B cell (primary cell): ENCODE results near the gene ATP6V0A1. TPM values are rescaled to one million over a fixed set of nuclear protein-coding genes. Genes with fewer than 3 reads are reported as not detected.

Experiments used
- ATAC-seq: fragments of 200-7000 bp; cut with Tn5 transposase; one replicate; pipeline ENCODE4 v1.10.0; 2021; ENCODE audit warnings: low read depth, mild to moderate bottlenecking, moderate number of reproducible peaks, moderate library complexity
- CTCF ChIA-PET: fragments of 350-600 bp; sonication (Branson Sonifier 250); formaldehyde crosslinking; loops from one replicate; lab custom pipeline; 2021; ENCODE audit warnings: antibody characterized with exemption, inconsistent platforms; lab: Charles Lee
- POLR2A ChIA-PET: fragments of 350-600 bp; sonication (Branson Sonifier 250); formaldehyde crosslinking; loops from one replicate; lab custom pipeline; 2021; ENCODE audit warnings: antibody characterized with exemption; lab: Charles Lee
- DNase-seq: peaks from one replicate; pipeline ENCODE4 v3.0.0; 2013
- H2AFZ ChIP-seq: 2 replicates; pipeline ENCODE4 v1.6.1; 2012; ENCODE audit warnings: mild to moderate bottlenecking, low read depth, low read length; ENCODE audit not compliant: insufficient read depth, poor library complexity, severe bottlenecking
- H3K27ac ChIP-seq, 2 donors: 1 replicate in 1 of 2; 2 replicates in 1 of 2; pipeline ENCODE4 v1.5.1; 2012 to 2013; ENCODE audit warnings: low read length in 2 of 2, mild to moderate bottlenecking in 2 of 2, moderate library complexity in 1 of 2
- H3K27me3 ChIP-seq, 4 experiments: fragments of 200-600 bp in 1 of 4; sonication (generic) in 1 of 4; replicated peaks in 1 of 4; 1 replicate in 2 of 4; 2 replicates in 2 of 4; pipeline versions ENCODE4 v1.6.1 to v1.7.0; 2013 to 2016; ENCODE audit warnings: low read length in 3 of 4, mild to moderate bottlenecking in 2 of 4, mixed read lengths in 1 of 4, moderate library complexity in 1 of 4; ENCODE audit not compliant: insufficient read depth in 4 of 4, control insufficient read depth in 3 of 4; ENCODE audit errors: control extremely low read depth in 1 of 4
- H3K36me3 ChIP-seq, 2 experiments: replicated peaks in 1 of 2; 1 replicate in 1 of 2; 2 replicates in 1 of 2; pipeline versions ENCODE4 v1.6.1 to v1.7.1; 2013; ENCODE audit warnings: low read length in 1 of 2; ENCODE audit not compliant: insufficient read depth in 2 of 2, control insufficient read depth in 1 of 2; ENCODE audit errors: control extremely low read depth in 1 of 2, extremely low read depth in 1 of 2
- H3K4me1 ChIP-seq, 2 donors: fragments of 200-600 bp in 1 of 2; sonication (generic) in 1 of 2; 1 replicate in 1 of 2; 2 replicates in 1 of 2; pipeline versions ENCODE4 v1.5.1 to v1.6.1; 2013 to 2017; ENCODE audit warnings: low read length in 2 of 2; ENCODE audit not compliant: control insufficient read depth in 2 of 2, insufficient read depth in 2 of 2
- H3K4me2 ChIP-seq: replicated peaks from 2 replicates; pipeline ENCODE3; 2012; ENCODE audit warnings: mild to moderate bottlenecking, low read depth, low read length; ENCODE audit not compliant: poor library complexity, severe bottlenecking
- H3K4me3 ChIP-seq, 5 experiments: fragments of 200-600 bp in 1 of 5; sonication (generic) in 1 of 5; 1 replicate in 3 of 5; 2 replicates in 2 of 5; pipeline versions ENCODE4 v1.5.1 to v1.7.0; 2011 to 2016; ENCODE audit warnings: low read length in 4 of 5, mild to moderate bottlenecking in 4 of 5, low read depth in 2 of 5, control low read depth in 1 of 5, moderate library complexity in 1 of 5; ENCODE audit not compliant: insufficient read depth in 1 of 5; ENCODE audit errors: control extremely low read depth in 1 of 5, extremely low read depth in 1 of 5
- H3K79me2 ChIP-seq: fragments of 200-600 bp; sonication (generic); one replicate; pipeline ENCODE4 v1.6.0; 2016; ENCODE audit warnings: low read length; ENCODE audit not compliant: control insufficient read depth, insufficient read depth
- H3K9ac ChIP-seq: fragments of 200-600 bp; sonication (generic); 2 replicates; pipeline ENCODE4 v1.6.1; 2017; ENCODE audit warnings: mild to moderate bottlenecking, low read length, moderate library complexity
- H3K9me3 ChIP-seq, 3 donors: one replicate each; pipeline versions ENCODE4 v1.6.1 to v1.7.1; 2013; ENCODE audit warnings: low read length in 2 of 3; ENCODE audit not compliant: control insufficient read depth in 2 of 3, insufficient read depth in 1 of 3; ENCODE audit errors: control extremely low read depth in 1 of 3
- H4K20me1 ChIP-seq: 2 replicates; pipeline ENCODE4 v1.6.0; 2012; ENCODE audit warnings: mild to moderate bottlenecking, low read length; ENCODE audit not compliant: insufficient read depth, control insufficient read depth, poor library complexity, severe bottlenecking
- H3K27ac Mint-ChIP-seq: one replicate; pipeline ENCODE4 v1.8.0; 2021; ENCODE audit warnings: mixed read lengths
- H3K27me3 Mint-ChIP-seq: one replicate; pipeline ENCODE4 v1.8.0; 2021; ENCODE audit warnings: mixed read lengths
- H3K4me1 Mint-ChIP-seq: one replicate; pipeline ENCODE4 v1.8.0; 2021; ENCODE audit warnings: mixed read lengths
- H3K4me3 Mint-ChIP-seq: one replicate; pipeline ENCODE4 v1.8.0; 2021; ENCODE audit warnings: mixed read lengths
- H3K9me3 Mint-ChIP-seq: one replicate; pipeline ENCODE4 v1.8.0; 2022; ENCODE audit warnings: mixed read lengths; ENCODE audit not compliant: insufficient read depth
- CTCF ChIP-seq: fragments of 200-600 bp; IDR thresholded peaks from one replicate; pipeline ENCODE4 v1.8.0; 2022; ENCODE audit warnings: antibody characterized with exemption, mild to moderate bottlenecking
- EZH2 ChIP-seq: IDR thresholded peaks from 2 replicates; pipeline ENCODE4 v1.6.1; 2012; ENCODE audit warnings: borderline replicate concordance, low read depth, mild to moderate bottlenecking, moderate library complexity, low read length; ENCODE audit not compliant: insufficient read depth, poor library complexity, severe bottlenecking
- WGBS: methylation state at CpG from one replicate; pipeline ENCODE4 v1.1.5; 2013; ENCODE audit warnings: missing lambda C conversion rate; ENCODE audit not compliant: insufficient coverage; 5-methylcytosine and 5-hydroxymethylcytosine counted together
- intact Hi-C: fragments of 100-400 bp; cut with micrococcal nuclease; formaldehyde crosslinking; loops from one replicate; pipeline ENCODE4 v1.10.0; 2022
- polyA plus RNA-seq: library from polyadenylated mRNA; depleted of rRNA; stranded (reverse); fragments of >200 nt; gene quantifications from 2 replicates; pipeline ENCODE4 v1.2.3, GENCODE V29; 2012
- total RNA-seq, 2 donors: library from RNA; stranded (reverse); fragments of 120-200 nt in 1 of 2; gene quantifications; 1 replicate in 1 of 2; 2 replicates in 1 of 2; pipeline versions ENCODE4 v1.2.3 to v1.2.4, GENCODE V29; 2013 to 2022

Gene ATP6V0A1
- total and polyA plus RNA-seq, 2 donors (not counting 1 experiment from before 2014, with no cell fraction given) = 59.1 to 90.9 TPM

- peaks cover 18 to 38% of the 10 kb centered on the region in 2 donors for H3K4me1 ChIP-seq
- H4K20me1 ChIP-seq = no peaks in the 10 kb centered on the region
- no peak overlapping the region for H2AFZ ChIP-seq
- H3K79me2 ChIP-seq = no peaks in the 10 kb centered on the region
- TF ChIP-seq CTCF = no peak
- TF ChIP-seq EZH2 = no peak
- CTCF ChIA-PET = interaction anchor here (10.7 kb wide), 1 partner anchor 92 kb away, joined by 546 read pairs; no protein-coding TSS in a partner anchor
- H3K9me3 ChIP-seq = no peaks in the 10 kb centered on the region
- H3K36me3 ChIP-seq = no peaks in the 10 kb centered on the region
- DNase-seq (no peak), ATAC-seq (no peak)
- Mint-ChIP-seq H3K27me3 (peaks cover 5% of the 10 kb centered on the region), H3K4me1 (peaks cover 27% of the 10 kb centered on the region), H3K9me3 (no peaks in the 10 kb centered on the region), H3K4me3 (no peak overlapping the region), H3K27ac (no peak overlapping the region)
- no peak overlapping the region for H3K27ac ChIP-seq
- no peak overlapping the region for H3K4me3 ChIP-seq
- H3K27me3 ChIP-seq = peaks cover 0 to 5% (median 0%) of the 10 kb centered on the region in 4 experiments
- intact Hi-C loops = no loop called here
- H3K9ac ChIP-seq = no peak overlapping the region
- H3K4me2 ChIP-seq = no peak overlapping the region
- POLR2A ChIA-PET = no interaction called here
- WGBS = 75% methylated on average over 1 of the region's 4 CpGs
These were observed 47.3 kb upstream of the ATP6V0A1 start for GRCh38 chr17:42411361-42411760.

GRCh38 chr17:42411905-42412679 lies 46.6 kb upstream of the ATP6V0A1 start:
- Histone ChIP-seq H3K27me3 (peaks cover 0 to 5% (median 0%) of the 10 kb centered on the region in 4 experiments), H3K4me3 (no peak overlapping the region), H3K9ac (no peak overlapping the region), H3K27ac (no peak overlapping the region), H4K20me1 (no peaks in the 10 kb centered on the region), H3K4me1 (peaks cover 18 to 33% of the 10 kb centered on the region in 2 donors), H3K9me3 (no peaks in the 10 kb centered on the region), H3K79me2 (no peaks in the 10 kb centered on the region), H3K36me3 (no peaks in the 10 kb centered on the region), H3K4me2 (no peak overlapping the region), H2AFZ (no peak overlapping the region)
- Mint-ChIP-seq H3K9me3 (no peaks in the 10 kb centered on the region), H3K27ac (no peak overlapping the region), H3K4me3 (no peak overlapping the region), H3K27me3 (peaks cover 5% of the 10 kb centered on the region), H3K4me1 (peaks cover 24% of the 10 kb centered on the region)
- ATAC-seq (no peak), DNase-seq (no peak)
- TF ChIP-seq EZH2 (no peak), CTCF (no peak)
- POLR2A ChIA-PET = interaction anchor here (0.6 kb wide), 1 partner anchor 198 kb away, joined by 3 read pairs; no protein-coding TSS in a partner anchor
- intact Hi-C loops = no loop called here
- 93% methylated on average over 10 of the region's 11 CpGs for WGBS
- CTCF ChIA-PET = interaction anchor here (10.7 kb wide), 1 partner anchor 93 kb away, joined by 546 read pairs; no protein-coding TSS in a partner anchor
